Choroid plexus epithelial cell (primary cell): ENCODE measurements around the gene GPR107.

Source experiments
- DNase-seq: peaks from one replicate; pipeline ENCODE4 v3.0.0-alpha.2; 2010; ENCODE audit warnings: low read depth
- H3K4me3 ChIP-seq: 2 replicates; pipeline ENCODE4 v1.5.1; 2011; ENCODE audit warnings: low read depth, mild to moderate bottlenecking, control low read depth, low read length, moderate library complexity
- TF ChIP-seq, protein P1 (sequence below): conservative IDR thresholded peaks from 2 replicates; pipeline ENCODE4 v1.5.1; 2011; ENCODE audit warnings: low read depth, mild to moderate bottlenecking, control low read depth, inconsistent platforms, low read length, moderate library complexity

The GPR107 gene

DNA sequence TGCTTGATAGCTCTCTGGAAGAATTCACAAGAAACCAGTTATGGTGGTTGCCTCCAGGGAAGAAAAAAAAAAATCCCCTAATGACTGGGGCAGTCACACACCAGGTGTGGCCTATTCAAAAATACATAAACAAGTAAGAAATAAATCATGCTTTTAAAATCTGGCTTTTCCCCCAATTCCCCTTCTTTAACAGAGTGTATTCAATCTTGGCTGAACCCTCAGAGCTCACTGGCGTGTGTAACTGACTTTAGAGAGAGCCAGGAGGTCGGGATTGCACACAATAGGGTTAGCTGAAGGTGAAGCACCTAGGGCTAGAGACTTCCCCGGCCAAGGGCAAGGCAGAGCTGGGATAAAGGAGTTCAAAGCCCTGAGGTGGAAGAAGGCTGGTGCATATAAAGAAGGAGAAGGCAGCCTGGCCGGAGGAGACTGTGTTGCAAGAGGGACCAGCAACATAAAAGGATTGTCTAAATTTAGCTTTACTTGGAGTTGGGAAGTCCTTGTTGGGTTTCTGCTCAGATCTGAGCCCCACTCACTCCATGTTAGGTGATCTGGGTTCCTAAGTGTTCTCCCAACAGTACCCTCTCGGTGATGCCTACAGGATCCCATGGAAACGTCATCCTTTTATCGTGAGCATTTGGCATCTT lies 30.4 kb upstream of the GPR107 start:
- TF ChIP-seq, protein P1, sequence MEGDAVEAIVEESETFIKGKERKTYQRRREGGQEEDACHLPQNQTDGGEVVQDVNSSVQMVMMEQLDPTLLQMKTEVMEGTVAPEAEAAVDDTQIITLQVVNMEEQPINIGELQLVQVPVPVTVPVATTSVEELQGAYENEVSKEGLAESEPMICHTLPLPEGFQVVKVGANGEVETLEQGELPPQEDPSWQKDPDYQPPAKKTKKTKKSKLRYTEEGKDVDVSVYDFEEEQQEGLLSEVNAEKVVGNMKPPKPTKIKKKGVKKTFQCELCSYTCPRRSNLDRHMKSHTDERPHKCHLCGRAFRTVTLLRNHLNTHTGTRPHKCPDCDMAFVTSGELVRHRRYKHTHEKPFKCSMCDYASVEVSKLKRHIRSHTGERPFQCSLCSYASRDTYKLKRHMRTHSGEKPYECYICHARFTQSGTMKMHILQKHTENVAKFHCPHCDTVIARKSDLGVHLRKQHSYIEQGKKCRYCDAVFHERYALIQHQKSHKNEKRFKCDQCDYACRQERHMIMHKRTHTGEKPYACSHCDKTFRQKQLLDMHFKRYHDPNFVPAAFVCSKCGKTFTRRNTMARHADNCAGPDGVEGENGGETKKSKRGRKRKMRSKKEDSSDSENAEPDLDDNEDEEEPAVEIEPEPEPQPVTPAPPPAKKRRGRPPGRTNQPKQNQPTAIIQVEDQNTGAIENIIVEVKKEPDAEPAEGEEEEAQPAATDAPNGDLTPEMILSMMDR, result no peak
- H3K4me3 ChIP-seq, result no peak overlapping the region
- no peak for DNase-seq

DNA sequence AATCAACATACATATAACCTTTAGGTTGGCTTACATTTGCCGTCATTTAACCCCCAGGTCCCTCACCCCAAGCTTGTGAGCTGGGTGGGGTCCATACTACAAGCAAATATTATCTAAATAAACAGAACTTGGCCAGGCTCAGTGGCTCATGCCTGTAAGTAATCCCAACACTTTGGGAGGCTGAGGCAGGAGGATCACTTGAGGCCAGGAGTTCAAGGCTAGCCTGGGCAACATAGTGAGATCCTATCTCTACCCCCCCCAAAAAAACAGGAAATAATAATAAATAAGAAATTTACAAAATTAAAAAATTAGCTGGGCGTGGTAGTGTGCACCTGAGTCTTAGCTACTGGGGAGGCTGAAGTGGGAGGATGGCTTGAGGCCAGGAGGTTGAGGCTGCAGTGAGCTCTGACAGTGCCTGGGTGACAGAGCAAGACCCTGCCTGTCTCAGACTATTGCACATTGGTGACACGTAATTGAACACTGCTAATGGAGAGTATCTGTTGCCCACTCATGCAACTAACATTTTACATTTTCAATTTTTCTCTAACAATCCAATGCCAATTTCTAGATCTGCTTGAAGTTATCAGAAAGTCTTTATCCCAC lies 29.6 kb upstream of the GPR107 start:
- TF ChIP-seq, protein P1, result no peak
- DNase-seq, result no peak
- no peak overlapping the region for H3K4me3 ChIP-seq

DNA sequence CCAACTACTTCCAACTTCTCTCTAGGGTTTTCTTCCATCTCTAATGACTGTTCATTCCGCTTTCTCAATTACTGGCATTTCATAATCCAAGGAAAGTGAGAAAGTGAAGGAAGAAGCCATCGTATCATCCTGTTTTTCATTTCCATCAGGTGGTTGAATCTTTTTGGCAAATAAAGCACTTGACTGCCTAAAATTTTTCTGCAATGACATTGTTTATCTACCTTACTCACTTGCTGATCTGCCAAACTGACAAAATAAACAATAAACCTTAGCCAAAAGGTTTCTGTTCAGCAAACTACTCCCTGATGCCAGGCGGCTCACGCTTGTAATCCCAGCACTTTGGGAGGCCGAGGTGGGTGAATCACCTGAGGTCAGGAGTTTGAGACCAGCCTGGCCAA lies 29.1 kb upstream of the GPR107 start:
- TF ChIP-seq, protein P1, result no peak
- DNase-seq, result no peak
- no peak overlapping the region for H3K4me3 ChIP-seq

DNA sequence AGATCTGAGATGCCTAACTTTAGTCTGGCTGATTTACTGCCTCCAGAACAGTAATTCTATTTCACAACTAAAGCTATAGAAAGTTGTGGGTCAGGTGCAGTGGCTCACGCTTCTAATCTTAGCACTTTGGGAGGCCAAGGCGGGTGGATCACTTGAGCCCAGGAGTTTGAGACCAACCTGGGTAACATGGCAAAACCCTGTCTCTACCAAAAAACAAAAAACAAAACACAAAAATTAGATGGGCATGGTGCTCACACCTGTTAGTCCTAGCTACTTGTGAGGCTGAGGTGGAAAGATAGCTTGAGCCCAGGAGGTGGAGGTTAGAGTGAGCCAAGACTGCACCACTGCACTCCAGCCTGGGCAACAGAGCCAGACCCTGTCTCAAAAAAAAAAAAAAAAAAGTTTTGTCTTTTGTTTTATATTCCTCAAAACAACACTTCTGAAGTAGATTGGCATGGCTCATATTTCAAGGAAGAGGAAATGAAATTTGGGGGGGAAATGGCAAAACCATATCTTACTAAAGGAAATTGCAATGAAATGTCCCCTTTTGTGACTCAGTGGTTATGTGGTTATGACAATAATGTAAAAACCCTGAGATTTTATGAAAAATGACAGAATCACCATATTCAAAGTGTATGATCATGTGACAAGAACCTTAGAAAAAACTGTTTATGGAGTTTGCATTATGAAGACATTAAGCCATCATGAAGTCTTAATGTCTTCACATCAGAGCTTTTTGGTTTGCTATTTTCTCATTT lies 26.9 kb upstream of the GPR107 start:
- DNase-seq, result no peak
- TF ChIP-seq, protein P1, result no peak
- no peak overlapping the region for H3K4me3 ChIP-seq

DNA sequence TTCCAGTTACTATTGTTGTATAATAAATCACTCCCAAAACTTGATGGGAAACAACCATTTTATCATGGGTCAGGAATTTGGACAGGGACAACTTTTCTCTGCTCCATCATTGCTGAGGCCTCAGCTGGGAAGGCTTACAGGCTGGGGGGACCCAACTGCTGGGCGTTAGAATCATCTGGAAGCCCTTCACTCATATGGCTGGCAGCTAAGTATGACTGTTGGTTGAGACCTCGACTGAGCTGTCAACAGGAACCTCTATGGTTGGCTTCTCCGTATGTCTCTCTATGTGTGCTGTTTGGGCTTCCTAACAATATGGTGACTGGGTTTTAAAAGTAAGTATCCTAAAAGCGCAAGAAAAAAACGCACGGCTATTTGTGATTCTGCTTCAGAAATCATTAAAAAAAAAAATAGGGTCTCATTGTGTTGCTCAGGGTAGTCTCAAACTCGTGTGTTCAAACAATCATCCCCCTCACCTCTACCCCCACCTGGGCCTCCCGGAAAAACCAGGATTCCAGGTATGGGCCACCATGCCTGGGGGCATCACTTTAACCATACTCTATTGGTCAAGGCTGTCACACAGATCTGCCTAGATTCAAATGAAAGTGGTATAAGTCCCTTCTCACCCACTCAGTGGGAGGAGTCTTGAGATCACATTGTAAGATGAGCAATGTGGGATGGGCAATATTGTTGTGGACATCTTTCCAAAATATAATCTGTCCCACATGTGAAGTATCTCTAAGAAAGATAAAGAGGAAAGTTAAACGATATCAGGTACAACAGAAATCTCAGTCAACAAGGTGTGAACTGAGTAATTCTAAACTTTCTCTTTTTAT lies 26.0 kb upstream of the GPR107 start:
- no peak for DNase-seq
- H3K4me3 ChIP-seq, result no peak overlapping the region
- TF ChIP-seq, protein P1, result no peak

DNA sequence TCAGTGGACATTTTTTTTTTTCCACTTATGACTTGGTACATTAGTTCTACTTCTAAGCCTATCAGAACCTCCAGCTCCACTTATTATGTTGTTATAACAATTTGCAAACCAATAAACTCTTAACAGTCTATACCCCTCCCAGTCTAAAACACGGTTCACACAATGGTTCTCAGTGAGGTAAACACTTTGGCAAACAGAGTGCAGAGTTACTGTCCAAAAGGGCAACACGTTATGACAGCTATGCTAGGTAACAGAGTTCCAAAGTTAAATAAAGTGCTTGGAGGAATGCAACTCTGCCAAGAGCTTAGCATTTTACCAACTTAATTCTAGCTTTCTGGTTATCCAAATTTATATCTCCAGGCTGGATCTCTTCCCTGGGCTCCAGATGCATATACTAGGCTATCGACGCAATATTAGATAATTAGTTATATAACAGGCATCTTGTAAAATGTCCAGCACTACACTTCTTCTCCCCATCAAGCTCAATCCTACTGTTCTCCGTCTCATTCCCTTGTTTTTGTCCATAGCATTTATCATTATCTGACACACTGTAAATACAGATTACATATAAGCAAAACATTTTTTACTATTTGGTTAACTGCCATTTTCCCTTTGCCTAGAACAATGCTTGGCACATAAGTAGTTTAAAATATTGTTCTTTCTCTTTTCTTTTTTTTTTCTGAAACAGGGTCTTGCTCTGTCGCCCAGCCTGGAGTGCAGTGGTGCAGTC lies 25.0 kb upstream of the GPR107 start:
- H3K4me3 ChIP-seq, result no peak overlapping the region
- no peak for DNase-seq
- TF ChIP-seq, protein P1, result no peak
